Neural progenitor cell (in vitro differentiated cells): ENCODE data around the gene MYH6.

Experiments used
- EZH2phosphoT487 ChIP-seq: fragments of 200-600 bp; sonication (generic); IDR thresholded peaks from 2 replicates; pipeline ENCODE4 v1.6.1; 2017; ENCODE audit warnings: antibody characterized with exemption
- TF ChIP-seq, protein P1 (sequence below): fragments of 200-600 bp; sonication (generic); IDR thresholded peaks from 2 replicates; pipeline ENCODE4 v1.5.1; 2017; ENCODE audit warnings: antibody characterized with exemption, mild to moderate bottlenecking

DNA sequence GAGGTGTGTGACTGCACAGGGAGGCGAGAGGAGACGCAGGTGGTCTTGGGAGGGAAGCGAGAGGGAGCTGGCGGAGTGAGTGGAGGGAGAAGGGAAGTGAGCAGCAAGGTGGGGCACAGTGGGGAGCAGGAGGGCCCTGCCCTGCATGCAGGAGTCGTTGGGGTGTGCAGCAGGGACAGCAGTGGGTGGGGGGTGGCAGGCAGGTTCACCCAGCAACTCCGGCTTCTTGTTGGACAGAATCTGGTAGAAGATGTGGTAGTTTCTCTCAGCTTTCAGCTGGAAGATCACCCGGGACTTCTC is 5.0 kb downstream of the MYH6 start:
- TF ChIP-seq EZH2phosphoT487, result no peak
- TF ChIP-seq, protein P1, sequence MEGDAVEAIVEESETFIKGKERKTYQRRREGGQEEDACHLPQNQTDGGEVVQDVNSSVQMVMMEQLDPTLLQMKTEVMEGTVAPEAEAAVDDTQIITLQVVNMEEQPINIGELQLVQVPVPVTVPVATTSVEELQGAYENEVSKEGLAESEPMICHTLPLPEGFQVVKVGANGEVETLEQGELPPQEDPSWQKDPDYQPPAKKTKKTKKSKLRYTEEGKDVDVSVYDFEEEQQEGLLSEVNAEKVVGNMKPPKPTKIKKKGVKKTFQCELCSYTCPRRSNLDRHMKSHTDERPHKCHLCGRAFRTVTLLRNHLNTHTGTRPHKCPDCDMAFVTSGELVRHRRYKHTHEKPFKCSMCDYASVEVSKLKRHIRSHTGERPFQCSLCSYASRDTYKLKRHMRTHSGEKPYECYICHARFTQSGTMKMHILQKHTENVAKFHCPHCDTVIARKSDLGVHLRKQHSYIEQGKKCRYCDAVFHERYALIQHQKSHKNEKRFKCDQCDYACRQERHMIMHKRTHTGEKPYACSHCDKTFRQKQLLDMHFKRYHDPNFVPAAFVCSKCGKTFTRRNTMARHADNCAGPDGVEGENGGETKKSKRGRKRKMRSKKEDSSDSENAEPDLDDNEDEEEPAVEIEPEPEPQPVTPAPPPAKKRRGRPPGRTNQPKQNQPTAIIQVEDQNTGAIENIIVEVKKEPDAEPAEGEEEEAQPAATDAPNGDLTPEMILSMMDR, result no peak
